Body of pancreas (tissue), 4 donors: ENCODE data around the gene GMDS.

Source experiments
- POLR2A ChIP-seq, 3 donors: fragments of 450-650 bp; IDR thresholded peaks; one replicate each; pipeline ENCODE4 v1.6.1; 2016; ENCODE audit warnings: antibody characterized with exemption in 3 of 3, mild to moderate bottlenecking in 2 of 3
- TF ChIP-seq, protein P1 (sequence below), 7 experiments: fragments of 450-650 bp in 4 of 7; fragments of 200-600 bp in 3 of 7; sonication (generic) in 3 of 7; IDR thresholded peaks; one replicate each; pipeline ENCODE4 v1.5.1; 2016 to 2019; ENCODE audit warnings: antibody characterized with exemption in 7 of 7

DNA sequence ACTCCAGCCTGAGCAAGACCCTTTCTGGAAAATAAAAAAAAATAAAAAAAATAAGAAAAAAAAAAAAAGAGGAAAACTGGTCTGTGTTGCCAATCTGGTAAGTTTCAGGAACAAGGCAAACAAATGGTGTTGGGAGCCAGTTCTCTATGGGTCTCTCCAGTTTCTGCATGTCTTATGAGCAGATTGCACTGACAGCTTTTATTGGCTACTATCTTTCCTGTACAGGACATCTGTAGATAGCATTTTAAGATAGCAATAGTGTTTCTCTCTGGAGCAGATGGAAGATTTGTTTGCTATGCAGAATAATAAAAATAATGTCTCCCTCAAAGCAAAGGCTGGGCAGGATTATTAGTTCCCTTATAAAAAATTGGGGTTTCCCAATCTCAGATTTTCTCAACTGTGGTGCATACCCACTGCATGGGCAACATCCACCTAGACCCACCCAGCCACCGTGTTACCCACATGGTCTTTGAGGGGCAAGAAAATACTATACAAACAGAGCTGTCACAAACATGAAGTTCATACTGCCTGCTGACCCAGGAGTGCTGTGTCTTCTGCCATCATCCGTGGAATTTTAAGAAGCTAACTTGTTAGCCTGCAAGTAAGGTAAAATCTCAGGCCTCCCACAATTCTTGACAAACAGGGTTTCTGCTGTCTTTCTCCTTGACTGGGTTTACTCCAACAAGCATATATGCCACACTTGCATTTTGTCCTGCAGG, 9.5 kb downstream of the GMDS start:
- TF ChIP-seq, protein P1, sequence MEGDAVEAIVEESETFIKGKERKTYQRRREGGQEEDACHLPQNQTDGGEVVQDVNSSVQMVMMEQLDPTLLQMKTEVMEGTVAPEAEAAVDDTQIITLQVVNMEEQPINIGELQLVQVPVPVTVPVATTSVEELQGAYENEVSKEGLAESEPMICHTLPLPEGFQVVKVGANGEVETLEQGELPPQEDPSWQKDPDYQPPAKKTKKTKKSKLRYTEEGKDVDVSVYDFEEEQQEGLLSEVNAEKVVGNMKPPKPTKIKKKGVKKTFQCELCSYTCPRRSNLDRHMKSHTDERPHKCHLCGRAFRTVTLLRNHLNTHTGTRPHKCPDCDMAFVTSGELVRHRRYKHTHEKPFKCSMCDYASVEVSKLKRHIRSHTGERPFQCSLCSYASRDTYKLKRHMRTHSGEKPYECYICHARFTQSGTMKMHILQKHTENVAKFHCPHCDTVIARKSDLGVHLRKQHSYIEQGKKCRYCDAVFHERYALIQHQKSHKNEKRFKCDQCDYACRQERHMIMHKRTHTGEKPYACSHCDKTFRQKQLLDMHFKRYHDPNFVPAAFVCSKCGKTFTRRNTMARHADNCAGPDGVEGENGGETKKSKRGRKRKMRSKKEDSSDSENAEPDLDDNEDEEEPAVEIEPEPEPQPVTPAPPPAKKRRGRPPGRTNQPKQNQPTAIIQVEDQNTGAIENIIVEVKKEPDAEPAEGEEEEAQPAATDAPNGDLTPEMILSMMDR (IDR thresholded peaks at IDR 0.05) = no peak
- no peak for TF ChIP-seq POLR2A (IDR thresholded peaks at IDR 0.05)
